Keratinocyte (primary cell): ENCODE results near the gene RPS6KL1.

Source experiments
- EZH2 ChIP-seq: IDR thresholded peaks from one replicate; pipeline ENCODE4 v1.6.1; 2012; ENCODE audit warnings: inconsistent platforms, mild to moderate bottlenecking, low read length, moderate library complexity
- TF ChIP-seq, protein P1 (sequence below), 3 experiments: IDR thresholded peaks in 1 of 3; conservative IDR thresholded peaks in 1 of 3; optimal IDR thresholded peaks in 1 of 3; 2 replicates in 2 of 3; 3 replicates in 1 of 3; pipeline versions ENCODE3 to v1.5.1; 2011; ENCODE audit warnings: low read length in 3 of 3, mild to moderate bottlenecking in 3 of 3, moderate library complexity in 2 of 3, control low read depth in 1 of 3, inconsistent platforms in 1 of 3; ENCODE audit not compliant: insufficient read depth in 2 of 3; ENCODE audit errors: extremely low read depth in 1 of 3

DNA sequence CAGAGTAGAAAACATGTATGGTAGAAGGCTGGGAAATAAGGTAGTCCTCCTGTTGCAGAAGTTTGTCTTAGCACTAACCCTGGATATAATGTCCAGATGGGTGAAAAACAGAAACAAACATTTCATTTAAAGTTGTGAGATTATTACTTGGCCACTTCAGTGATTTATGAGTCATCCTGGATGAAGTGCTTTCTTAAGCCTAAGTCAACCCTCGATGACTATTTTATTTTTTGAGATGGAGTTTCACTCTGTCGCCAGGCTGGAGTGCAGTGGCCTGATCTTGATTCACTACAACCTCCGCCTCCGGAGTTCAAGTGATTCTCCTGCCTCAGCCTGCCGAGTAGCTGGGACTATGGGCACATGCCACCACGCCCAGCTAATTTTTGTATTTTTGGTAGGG lies 31.2 kb downstream of the RPS6KL1 start:
- TF ChIP-seq, protein P1, sequence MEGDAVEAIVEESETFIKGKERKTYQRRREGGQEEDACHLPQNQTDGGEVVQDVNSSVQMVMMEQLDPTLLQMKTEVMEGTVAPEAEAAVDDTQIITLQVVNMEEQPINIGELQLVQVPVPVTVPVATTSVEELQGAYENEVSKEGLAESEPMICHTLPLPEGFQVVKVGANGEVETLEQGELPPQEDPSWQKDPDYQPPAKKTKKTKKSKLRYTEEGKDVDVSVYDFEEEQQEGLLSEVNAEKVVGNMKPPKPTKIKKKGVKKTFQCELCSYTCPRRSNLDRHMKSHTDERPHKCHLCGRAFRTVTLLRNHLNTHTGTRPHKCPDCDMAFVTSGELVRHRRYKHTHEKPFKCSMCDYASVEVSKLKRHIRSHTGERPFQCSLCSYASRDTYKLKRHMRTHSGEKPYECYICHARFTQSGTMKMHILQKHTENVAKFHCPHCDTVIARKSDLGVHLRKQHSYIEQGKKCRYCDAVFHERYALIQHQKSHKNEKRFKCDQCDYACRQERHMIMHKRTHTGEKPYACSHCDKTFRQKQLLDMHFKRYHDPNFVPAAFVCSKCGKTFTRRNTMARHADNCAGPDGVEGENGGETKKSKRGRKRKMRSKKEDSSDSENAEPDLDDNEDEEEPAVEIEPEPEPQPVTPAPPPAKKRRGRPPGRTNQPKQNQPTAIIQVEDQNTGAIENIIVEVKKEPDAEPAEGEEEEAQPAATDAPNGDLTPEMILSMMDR (optimal IDR thresholded peaks at IDR 0.05 in 1 of 3, IDR thresholded peaks at IDR 0.05 in 1 of 3, conservative IDR thresholded peaks at IDR 0.05 in 1 of 3; ENCODE audit: extremely low read depth in 1 of 3, insufficient read depth in 2 of 3, low read length in 3 of 3) = no peak
- no peak for TF ChIP-seq EZH2
